GM12878 (cell line): ENCODE measurements around the gene DCAF8. TPM values are rescaled to one million over a fixed set of nuclear protein-coding genes. Genes with fewer than 3 reads are reported as not detected.

Source experiments
- ATAC-seq: fragments of 200-7000 bp; cut with Tn5 transposase; 3 replicates; pipeline ENCODE4 v1.9.1; 2020; ENCODE audit warnings: mild to moderate bottlenecking, moderate library complexity
- BruUV-seq: library from RNA; stranded (reverse); fragments of 400-500 nt; replicated peaks from 2 replicates; lab custom pipeline; 2021; lab: Mats Ljungman, UMichigan
- CTCF ChIA-PET: fragments of 300-600 bp; sonication (Branson Sonifier 250); formaldehyde crosslinking; extraction: SDS; loops from one replicate; lab custom pipeline; 2021; ENCODE audit warnings: inconsistent platforms; lab: Yijun Ruan, JAX
- POLR2A ChIA-PET: fragments of 350-600 bp; formaldehyde crosslinking; extraction: SDS; loops from one replicate; lab custom pipeline; 2021; ENCODE audit warnings: inconsistent platforms; lab: Charles Lee
- RAD21 ChIA-PET: fragments of 300-600 bp; sonication (Branson Sonifier 250); formaldehyde crosslinking; loops from one replicate; lab custom pipeline; 2023; ENCODE audit warnings: antibody characterized with exemption; ENCODE audit not compliant: unreplicated experiment; lab: Charles Lee
- SMC1A ChIA-PET: fragments of 300-600 bp; sonication (Branson Sonifier 250); formaldehyde crosslinking; loops from one replicate; lab custom pipeline; 2023; ENCODE audit not compliant: unreplicated experiment, uncharacterized antibody; lab: Charles Lee
- DNase-seq: peaks from one replicate; pipeline ENCODE4 v3.0.0-alpha.2; 2011; ENCODE audit warnings: low read depth, low spot score
- FAIRE-seq: peaks from 3 replicates; lab custom pipeline; 2011; peaks lifted over from hg19 to GRCh38; lab: Jason Lieb, UNC
- H2AFZ ChIP-seq: 2 replicates; pipeline ENCODE4 v1.6.0; 2011; ENCODE audit warnings: low read depth, low read length, control low read depth; ENCODE audit not compliant: control insufficient read depth
- H3K27ac ChIP-seq: 2 replicates; pipeline ENCODE4 v1.5.1; 2011; ENCODE audit warnings: control low read depth; ENCODE audit not compliant: control insufficient read depth, insufficient read depth
- H3K27me3 ChIP-seq, 2 experiments: replicated peaks in 1 of 2; 2 replicates each; pipeline versions ENCODE4 v1.6.0 to v1.6.1; 2011; ENCODE audit warnings: low read length in 1 of 2; ENCODE audit not compliant: control insufficient read depth in 2 of 2, insufficient read depth in 2 of 2
- H3K36me3 ChIP-seq, 2 experiments: 2 replicates each; pipeline ENCODE4 v1.5.1; 2011; ENCODE audit warnings: low read length in 1 of 2; ENCODE audit not compliant: control insufficient read depth in 2 of 2, insufficient read depth in 2 of 2
- H3K4me1 ChIP-seq: 2 replicates; pipeline ENCODE4 v1.6.1; 2011; ENCODE audit warnings: mild to moderate bottlenecking, low read length, moderate library complexity, mixed read lengths; ENCODE audit not compliant: control insufficient read depth, insufficient read depth
- H3K4me2 ChIP-seq: 2 replicates; pipeline ENCODE4 v1.6.0; 2011; ENCODE audit warnings: control low read depth; ENCODE audit not compliant: control insufficient read depth, insufficient read depth
- H3K4me3 ChIP-seq: fragments of 200-600 bp; sonication (generic); 2 replicates; pipeline ENCODE4 v1.5.1; 2016
- H3K79me2 ChIP-seq: 2 replicates; pipeline ENCODE4 v1.6.0; 2011; ENCODE audit warnings: low read length; ENCODE audit not compliant: control insufficient read depth, insufficient read depth
- H3K9ac ChIP-seq: 2 replicates; pipeline ENCODE4 v1.8.0; 2011; ENCODE audit warnings: low read length, control low read depth, mixed read lengths; ENCODE audit not compliant: control insufficient read depth, insufficient read depth
- H3K9me3 ChIP-seq: replicated peaks from 3 replicates; pipeline ENCODE4 v1.5.1; 2011; ENCODE audit warnings: mild to moderate bottlenecking, low read length; ENCODE audit not compliant: control insufficient read depth, insufficient read depth
- H4K20me1 ChIP-seq: 2 replicates; pipeline ENCODE4 v1.6.0; 2011; ENCODE audit not compliant: control insufficient read depth, insufficient read depth
- ASH2L ChIP-seq: fragments of 300-600, 200-600 bp; sonication (generic); IDR thresholded peaks from 2 replicates; pipeline ENCODE4 v1.6.1; 2017; ENCODE audit warnings: low read depth, mild to moderate bottlenecking, borderline replicate concordance
- CBX3 ChIP-seq: fragments of 200-600 bp; sonication (generic); IDR thresholded peaks from 2 replicates; pipeline ENCODE4 v1.6.1; 2016; ENCODE audit warnings: low read depth, borderline replicate concordance
- FOS ChIP-seq: IDR thresholded peaks from 3 replicates; pipeline ENCODE4 v1.6.1; 2011; ENCODE audit warnings: borderline replicate concordance; ENCODE audit not compliant: insufficient read length; ENCODE audit errors: extremely low read depth
- HCFC1 ChIP-seq: fragments of 150-350 bp; IDR thresholded peaks from 2 replicates; pipeline ENCODE4 v1.6.1; 2014; ENCODE audit warnings: low read length
- HDAC6 ChIP-seq: fragments of 200-600 bp; sonication (generic); IDR thresholded peaks from one replicate; pipeline ENCODE4 v1.8.0; 2017; ENCODE audit warnings: antibody characterized with exemption; ENCODE audit not compliant: unreplicated experiment
- HDGF ChIP-seq: fragments of 450-650 bp; IDR thresholded peaks from 2 replicates; pipeline ENCODE4 v1.6.1; 2016; ENCODE audit warnings: antibody characterized with exemption
- IRF4 ChIP-seq: IDR thresholded peaks from 2 replicates; pipeline ENCODE4 v1.6.1; 2011; ENCODE audit warnings: low read depth, low read length
- PML ChIP-seq: IDR thresholded peaks from 2 replicates; pipeline ENCODE4 v1.6.1; 2012; ENCODE audit warnings: low read length, inconsistent platforms
- RFX5 ChIP-seq: IDR thresholded peaks from 2 replicates; pipeline ENCODE4 v1.6.1; 2011; ENCODE audit warnings: low read depth, low read length, improper control_type of control experiment
- SP1 ChIP-seq: IDR thresholded peaks from one replicate; pipeline ENCODE4 v1.6.1; 2011; ENCODE audit warnings: low read depth, low read length
- YBX1 ChIP-seq: fragments of 450-650 bp; IDR thresholded peaks from 2 replicates; pipeline ENCODE4 v1.6.1; 2016; ENCODE audit warnings: antibody characterized with exemption
- ZBTB40 ChIP-seq: fragments of 450-650 bp; IDR thresholded peaks from 2 replicates; pipeline ENCODE4 v1.6.1; 2016; ENCODE audit warnings: mild to moderate bottlenecking, moderate library complexity, borderline replicate concordance
- WGBS: methylation state at CpG from one replicate; pipeline ENCODE4 v1.1.6; 2016; ENCODE audit warnings: low lambda C conversion rate; ENCODE audit not compliant: insufficient replicate concordance, insufficient coverage; ENCODE audit errors: missing lambda C conversion rate; 5-methylcytosine and 5-hydroxymethylcytosine counted together
- in situ Hi-C: fragments of 300-500 bp; cut with MboI; formaldehyde crosslinking; loops from 9 replicates; pipeline ENCODE4 v1.14.3; 2018; ENCODE audit warnings: mixed read lengths
- intact Hi-C: fragments of 100-400 bp; cut with micrococcal nuclease; formaldehyde crosslinking; loops from one replicate; pipeline ENCODE4 v1.14.2; 2022; ENCODE audit not compliant: unreplicated experiment
- polyA plus RNA-seq, 11 experiments: library from polyadenylated mRNA; depleted of rRNA in 4 of 11; unstranded in 6 of 11; stranded (reverse) in 5 of 11; fragments of >200 nt; fragmentation: Nextera tagmentation in 4 of 11; fragmentation: Illumina TruSeq in 1 of 11; extraction: Ambion mirVana in 4 of 11; extraction: Trizol in 1 of 11; gene quantifications; 1 replicate in 1 of 11; 2 replicates in 10 of 11; pipeline versions ENCODE4 v1.2.1 to v1.2.3, GENCODE V29; 2011 to 2016; ENCODE audit warnings: inconsistent platforms in 2 of 11, missing spikeins in 2 of 11, low read depth in 1 of 11
- total RNA-seq, 4 experiments: library from RNA; depleted of rRNA in 3 of 4; stranded (reverse); fragments of >200 nt in 3 of 4; fragmentation: Illumina TruSeq in 1 of 4; extraction: Trizol in 1 of 4; gene quantifications; 2 replicates each; pipeline versions ENCODE4 v1.2.1 to v1.2.3, GENCODE V29; 2013 to 2021
- TF ChIP-seq, protein P1 (sequence below): fragments of 450-650 bp; IDR thresholded peaks from 2 replicates; pipeline ENCODE4 v1.6.1; 2016; ENCODE audit warnings: mild to moderate bottlenecking
- TF ChIP-seq, protein P2 (sequence below): IDR thresholded peaks from 2 replicates; pipeline ENCODE4 v1.6.1; 2011; ENCODE audit warnings: low read depth, low read length, improper control_type of control experiment, borderline replicate concordance

Gene DCAF8
- total and polyA plus RNA-seq, 10 of the 15 experiments (the other 5 are each of a cell fraction or from before 2014, with no cell fraction given), result 10.4 to 152 (median 84.6) TPM

DNA sequence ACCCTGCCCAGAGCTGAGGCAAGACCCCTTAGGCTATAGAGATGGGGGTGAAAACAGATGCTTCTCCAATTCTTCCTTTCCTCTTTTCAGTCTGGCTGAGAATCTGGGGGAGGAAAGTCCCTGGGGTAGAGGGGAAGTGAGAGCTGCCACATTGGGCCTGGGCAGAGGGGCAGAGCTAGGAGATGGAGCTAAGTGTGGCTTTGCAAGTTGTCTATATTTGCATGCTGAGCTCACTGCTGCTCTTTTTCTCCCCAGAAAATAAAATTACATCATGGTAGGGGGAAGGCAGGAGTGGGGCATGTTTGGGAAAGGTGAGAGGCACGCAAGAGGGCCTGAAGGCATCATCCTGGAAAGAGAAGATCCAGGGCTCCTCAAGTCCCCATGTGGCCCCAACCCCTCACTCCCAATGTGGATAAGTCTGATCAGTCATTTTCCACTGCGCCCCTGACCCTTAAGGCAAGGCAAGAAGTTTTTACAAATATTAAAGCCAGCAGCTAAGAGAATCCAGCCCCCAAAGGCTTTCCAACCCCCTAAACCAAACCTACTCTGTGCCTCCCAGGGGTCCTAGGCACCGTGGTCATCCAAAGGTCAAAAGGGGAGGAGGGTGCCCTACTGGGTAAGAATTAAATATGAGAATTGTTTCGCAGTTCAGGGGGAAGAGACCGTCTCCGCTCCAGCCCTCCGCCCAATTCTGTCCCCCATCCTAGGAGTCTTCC, 57.7 kb downstream of the DCAF8 start (continued):
- TF ChIP-seq, protein P1, sequence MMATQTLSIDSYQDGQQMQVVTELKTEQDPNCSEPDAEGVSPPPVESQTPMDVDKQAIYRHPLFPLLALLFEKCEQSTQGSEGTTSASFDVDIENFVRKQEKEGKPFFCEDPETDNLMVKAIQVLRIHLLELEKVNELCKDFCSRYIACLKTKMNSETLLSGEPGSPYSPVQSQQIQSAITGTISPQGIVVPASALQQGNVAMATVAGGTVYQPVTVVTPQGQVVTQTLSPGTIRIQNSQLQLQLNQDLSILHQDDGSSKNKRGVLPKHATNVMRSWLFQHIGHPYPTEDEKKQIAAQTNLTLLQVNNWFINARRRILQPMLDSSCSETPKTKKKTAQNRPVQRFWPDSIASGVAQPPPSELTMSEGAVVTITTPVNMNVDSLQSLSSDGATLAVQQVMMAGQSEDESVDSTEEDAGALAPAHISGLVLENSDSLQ, result no peak
- peak; percentile 72; the same call in 1 of the 2 replicates for TF ChIP-seq IRF4

- ChIA-PET CTCF (interaction anchor here (0.9 to 8.9 kb wide), 7 partner anchors 8 to 176 kb away, joined by 3 to 89 read pairs (median 32); no protein-coding TSS in a partner anchor), SMC1A (interaction anchor here (1.2 to 11.5 kb wide), 6 partner anchors 7 to 173 kb away, joined by 3 to 95 read pairs (median 14); no protein-coding TSS in a partner anchor), POLR2A (interaction anchor here (2.0 kb wide), 1 partner anchor 60 kb away, joined by 6 read pairs; no protein-coding TSS in a partner anchor), RAD21 (interaction anchor here (0.7 to 10.6 kb wide), 3 partner anchors 52 to 175 kb away, joined by 3 to 89 read pairs (median 8); no protein-coding TSS in a partner anchor)
- ATAC-seq, result no peak
- no peak overlapping the region for H3K4me3 ChIP-seq
- no peak for DNase-seq
- FAIRE-seq, result no peak
- H3K27ac ChIP-seq, result no peak overlapping the region
- no peak overlapping the region for H3K9ac ChIP-seq
- no TSS peak for BruUV-seq
- in situ Hi-C loops, result no loop called here
- no peaks in the 10 kb centered on the region for H4K20me1 ChIP-seq
- H3K9me3 ChIP-seq, result no peaks in the 10 kb centered on the region
- H3K4me2 ChIP-seq, result no peak overlapping the region
- peaks cover 5% of the 10 kb centered on the region for H3K79me2 ChIP-seq
- H3K36me3 ChIP-seq, result no peaks in the 10 kb centered on the region
- WGBS, result 71% methylated on average over 4 of the region's 4 CpGs
- intact Hi-C loops, result no loop called here
- no peaks in the 10 kb centered on the region for H3K27me3 ChIP-seq
- H2AFZ ChIP-seq, result no peak overlapping the region
- peaks cover 15% of the 10 kb centered on the region for H3K4me1 ChIP-seq
- TF ChIP-seq FOS, result no peak
- TF ChIP-seq SP1, result no peak
- no peak for TF ChIP-seq YBX1
- no peak for TF ChIP-seq PML
- TF ChIP-seq ASH2L, result no peak
- TF ChIP-seq, protein P2, sequence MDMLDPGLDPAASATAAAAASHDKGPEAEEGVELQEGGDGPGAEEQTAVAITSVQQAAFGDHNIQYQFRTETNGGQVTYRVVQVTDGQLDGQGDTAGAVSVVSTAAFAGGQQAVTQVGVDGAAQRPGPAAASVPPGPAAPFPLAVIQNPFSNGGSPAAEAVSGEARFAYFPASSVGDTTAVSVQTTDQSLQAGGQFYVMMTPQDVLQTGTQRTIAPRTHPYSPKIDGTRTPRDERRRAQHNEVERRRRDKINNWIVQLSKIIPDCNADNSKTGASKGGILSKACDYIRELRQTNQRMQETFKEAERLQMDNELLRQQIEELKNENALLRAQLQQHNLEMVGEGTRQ, result no peak
- no peak for TF ChIP-seq RFX5
- no peak for TF ChIP-seq CBX3
- no peak for TF ChIP-seq HCFC1
- TF ChIP-seq HDGF, result no peak
- no peak for TF ChIP-seq HDAC6
- TF ChIP-seq ZBTB40, result no peak
- TF ChIP-seq, protein P1, result no peak
These were observed 61.6 kb downstream of the DCAF8 start for GRCh38 chr1:160200786-160201185.
